CD1c-positive myeloid dendritic cell (primary cell): ENCODE results near the gene ZNRF3.
"Not testable (repeated sequence)": the region's sequence is repeated elsewhere in the genome, so short reads cannot be mapped to it uniquely, and the experiment has no call there.

Experiments
- DNase-seq: peaks from one replicate; pipeline ENCODE4 v3.0.0-alpha.2; 2016; ENCODE audit errors: extremely low spot score

The ZNRF3 gene

GRCh38 chr22:28984482-28985158 lies 101.2 kb downstream of the ZNRF3 start:
- DNase-seq: no peak

- no peak for DNase-seq
Observed at GRCh38 chr22:28985581-28986290, 102.4 kb downstream of the ZNRF3 start.

- DNase-seq: no peak
Observed at GRCh38 chr22:28986366-28986765, 103.0 kb downstream of the ZNRF3 start.

- no peak for DNase-seq
Observed at GRCh38 chr22:28988457-28988856, 105.1 kb downstream of the ZNRF3 start.

GRCh38 chr22:28989035-28989464 lies 105.7 kb downstream of the ZNRF3 start:
- no peak for DNase-seq

- no peak for DNase-seq
Observed at GRCh38 chr22:28989484-28989883, 106.1 kb downstream of the ZNRF3 start.

GRCh38 chr22:28989912-28990311 lies 106.5 kb downstream of the ZNRF3 start:
- no peak for DNase-seq

GRCh38 chr22:28992565-28993356 lies 109.4 kb downstream of the ZNRF3 start:
- DNase-seq: no peak

GRCh38 chr22:28994522-28994921 lies 111.2 kb downstream of the ZNRF3 start:
- no peak for DNase-seq

GRCh38 chr22:28995551-28995950 lies 112.2 kb downstream of the ZNRF3 start:
- DNase-seq: no peak

GRCh38 chr22:28997342-28997741 lies 114.0 kb downstream of the ZNRF3 start:
- no peak for DNase-seq

- DNase-seq: no peak
Observed at GRCh38 chr22:28998681-28999080, 115.3 kb downstream of the ZNRF3 start.

GRCh38 chr22:28999510-28999909 lies 116.1 kb downstream of the ZNRF3 start:
- no peak for DNase-seq

GRCh38 chr22:28999919-29000556 lies 116.7 kb downstream of the ZNRF3 start:
- DNase-seq: no peak

- DNase-seq: no peak
Observed at GRCh38 chr22:29000641-29001040, 117.3 kb downstream of the ZNRF3 start.

GRCh38 chr22:29002603-29003002 lies 119.2 kb downstream of the ZNRF3 start:
- no peak for DNase-seq

GRCh38 chr22:29003552-29003951 lies 120.2 kb downstream of the ZNRF3 start:
- DNase-seq: no peak

GRCh38 chr22:29003975-29004646 lies 120.7 kb downstream of the ZNRF3 start:
- DNase-seq: no peak

- no peak for DNase-seq
Observed at GRCh38 chr22:29004647-29005371, 121.4 kb downstream of the ZNRF3 start.

- not testable (repeated sequence) for DNase-seq
Observed at GRCh38 chr22:29005754-29006153, 122.4 kb downstream of the ZNRF3 start.

GRCh38 chr22:29006346-29006745 lies 123.0 kb downstream of the ZNRF3 start:
- no peak for DNase-seq
